AG04449 (cell line): ENCODE results near the gene PRMT9.

Experiments
- CTCF ChIA-PET: fragments of 350-600 bp; formaldehyde crosslinking; extraction: SDS; loops from one replicate; lab custom pipeline; 2021; ENCODE audit warnings: antibody characterized with exemption; lab: Yijun Ruan, JAX
- POLR2A ChIA-PET: fragments of 400-600, 350-600 bp; formaldehyde crosslinking; extraction: SDS; loops from one replicate; lab custom pipeline; 2020; ENCODE audit warnings: antibody characterized with exemption, inconsistent platforms; lab: Yijun Ruan, JAX
- DNase-seq: peaks from one replicate; pipeline ENCODE4 v3.0.0-alpha.2; 2010; ENCODE audit warnings: low read depth, low spot score
- H3K4me3 ChIP-seq: 2 replicates; pipeline ENCODE4 v1.5.1; 2011; ENCODE audit warnings: low read depth, mild to moderate bottlenecking, control low read depth, low read length
- TF ChIP-seq, protein P1 (sequence below): IDR thresholded peaks from one replicate; pipeline ENCODE4 v1.5.1; 2011; ENCODE audit warnings: mild to moderate bottlenecking, moderate library complexity, low read length, control low read depth, inconsistent platforms; ENCODE audit not compliant: insufficient read depth; ENCODE audit errors: missing control alignments

Gene PRMT9

DNA sequence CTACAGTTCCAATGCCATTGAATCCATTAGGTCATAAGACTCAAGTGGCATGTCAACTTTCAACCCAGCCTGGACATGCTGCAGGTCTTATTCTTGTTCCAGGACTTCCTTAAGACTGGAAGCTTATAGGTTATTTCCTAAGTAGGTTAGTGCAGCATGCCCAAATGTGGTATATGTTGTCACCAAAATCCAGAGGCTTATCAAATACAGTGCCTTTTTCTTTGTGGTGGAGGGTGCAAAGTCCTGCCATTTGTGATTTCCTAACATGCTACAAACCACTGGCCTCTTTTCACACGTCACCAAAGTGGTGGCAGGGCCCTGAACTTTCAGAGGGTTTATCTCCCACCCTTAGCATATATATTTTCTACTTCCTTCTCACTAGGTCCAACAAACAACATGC is 76.5 kb downstream of the PRMT9 start:
- no peak overlapping the region for H3K4me3 ChIP-seq
- no peak for DNase-seq
- CTCF ChIA-PET: interaction anchor here (1.2 to 2.6 kb wide), 2 partner anchors 101 to 259 kb away, joined by 3 to 18 read pairs; no protein-coding TSS in a partner anchor
- POLR2A ChIA-PET: no interaction called here
- TF ChIP-seq, protein P1, sequence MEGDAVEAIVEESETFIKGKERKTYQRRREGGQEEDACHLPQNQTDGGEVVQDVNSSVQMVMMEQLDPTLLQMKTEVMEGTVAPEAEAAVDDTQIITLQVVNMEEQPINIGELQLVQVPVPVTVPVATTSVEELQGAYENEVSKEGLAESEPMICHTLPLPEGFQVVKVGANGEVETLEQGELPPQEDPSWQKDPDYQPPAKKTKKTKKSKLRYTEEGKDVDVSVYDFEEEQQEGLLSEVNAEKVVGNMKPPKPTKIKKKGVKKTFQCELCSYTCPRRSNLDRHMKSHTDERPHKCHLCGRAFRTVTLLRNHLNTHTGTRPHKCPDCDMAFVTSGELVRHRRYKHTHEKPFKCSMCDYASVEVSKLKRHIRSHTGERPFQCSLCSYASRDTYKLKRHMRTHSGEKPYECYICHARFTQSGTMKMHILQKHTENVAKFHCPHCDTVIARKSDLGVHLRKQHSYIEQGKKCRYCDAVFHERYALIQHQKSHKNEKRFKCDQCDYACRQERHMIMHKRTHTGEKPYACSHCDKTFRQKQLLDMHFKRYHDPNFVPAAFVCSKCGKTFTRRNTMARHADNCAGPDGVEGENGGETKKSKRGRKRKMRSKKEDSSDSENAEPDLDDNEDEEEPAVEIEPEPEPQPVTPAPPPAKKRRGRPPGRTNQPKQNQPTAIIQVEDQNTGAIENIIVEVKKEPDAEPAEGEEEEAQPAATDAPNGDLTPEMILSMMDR: no peak

DNA sequence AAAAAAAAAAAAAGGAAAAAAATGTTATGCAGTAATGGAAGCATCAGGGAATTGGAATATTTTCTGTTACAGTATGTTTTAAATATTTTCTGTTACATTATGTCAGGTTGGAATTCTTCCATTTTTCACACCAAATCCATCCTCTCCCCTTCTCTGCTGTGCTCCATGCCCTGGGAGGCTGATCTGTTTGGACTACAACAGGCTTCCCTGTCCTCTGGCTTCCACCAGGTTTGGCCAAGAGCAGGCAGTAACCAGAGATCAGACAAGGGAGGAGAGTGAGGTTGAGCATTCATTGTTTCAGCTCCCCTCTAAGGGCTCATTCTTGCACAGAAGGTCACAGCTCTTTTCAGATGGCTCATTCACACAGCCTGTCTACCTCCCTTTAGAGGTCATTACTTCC is 78.5 kb downstream of the PRMT9 start:
- no peak overlapping the region for H3K4me3 ChIP-seq
- ChIA-PET CTCF (interaction anchor here (0.7 to 1.0 kb wide), 3 partner anchors 10 to 444 kb away, joined by 3 to 7 read pairs (median 3); no protein-coding TSS in a partner anchor), POLR2A (interaction anchor here (0.9 kb wide), 1 partner anchor 11 kb away, joined by 5 read pairs; no protein-coding TSS in a partner anchor)
- DNase-seq: no peak
- TF ChIP-seq, protein P1: no peak

DNA sequence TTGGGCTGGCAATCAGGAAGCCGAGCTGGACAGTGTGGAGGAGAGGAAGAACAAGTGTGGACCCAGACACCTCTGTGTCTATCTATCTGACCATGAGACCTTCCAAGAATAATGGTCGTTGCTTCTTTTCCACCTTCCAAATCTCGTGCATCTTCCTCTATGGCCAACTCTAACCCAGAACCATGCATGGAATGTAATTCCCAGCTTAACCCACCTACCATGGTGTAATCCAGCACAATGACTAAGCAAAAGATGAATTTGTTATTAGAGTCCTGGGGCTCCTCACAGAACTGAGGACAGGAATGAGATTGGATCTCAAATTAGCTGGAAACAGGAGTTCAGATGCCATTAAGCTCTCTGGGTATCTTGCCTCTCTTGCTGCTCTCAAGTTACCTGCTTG is 84.2 kb downstream of the PRMT9 start:
- POLR2A ChIA-PET: interaction anchor here (0.6 to 1.1 kb wide), 4 partner anchors 15 to 496 kb away, joined by 3 to 4 read pairs (median 3); partner anchors contain the start of gene TMEM184C
- no peak overlapping the region for H3K4me3 ChIP-seq
- CTCF ChIA-PET: interaction anchor here (1.3 to 3.4 kb wide), 7 partner anchors 10 to 581 kb away, joined by 3 to 27 read pairs (median 7); no protein-coding TSS in a partner anchor
- DNase-seq: no peak
- TF ChIP-seq, protein P1: no peak

DNA sequence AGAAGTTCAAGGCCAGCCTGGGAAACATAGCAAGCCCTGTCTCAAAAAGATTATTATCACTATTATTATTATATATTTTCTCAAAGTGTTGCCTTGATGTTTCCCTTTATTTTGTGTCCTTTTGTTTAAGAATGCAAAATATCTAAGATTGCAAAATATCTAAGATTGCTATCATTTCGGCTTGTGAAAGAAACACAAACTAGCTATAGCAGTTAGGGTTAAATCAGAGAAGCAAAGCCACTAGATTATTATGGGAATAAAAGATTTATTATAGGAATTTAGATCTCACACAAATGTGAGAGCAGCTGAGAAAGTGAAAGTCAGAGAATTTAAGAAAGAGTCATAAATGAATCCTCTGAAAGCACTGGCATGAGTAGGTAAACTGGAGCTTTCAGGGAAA is 84.8 kb downstream of the PRMT9 start:
- CTCF ChIA-PET: interaction anchor here (1.3 to 3.9 kb wide), 7 partner anchors 10 to 580 kb away, joined by 3 to 27 read pairs (median 11); no protein-coding TSS in a partner anchor
- TF ChIP-seq, protein P1: no peak
- H3K4me3 ChIP-seq: no peak overlapping the region
- no peak for DNase-seq
- POLR2A ChIA-PET: interaction anchor here (0.6 to 1.1 kb wide), 3 partner anchors 16 to 29 kb away, joined by 3 to 4 read pairs (median 3); partner anchors contain the start of gene TMEM184C

DNA sequence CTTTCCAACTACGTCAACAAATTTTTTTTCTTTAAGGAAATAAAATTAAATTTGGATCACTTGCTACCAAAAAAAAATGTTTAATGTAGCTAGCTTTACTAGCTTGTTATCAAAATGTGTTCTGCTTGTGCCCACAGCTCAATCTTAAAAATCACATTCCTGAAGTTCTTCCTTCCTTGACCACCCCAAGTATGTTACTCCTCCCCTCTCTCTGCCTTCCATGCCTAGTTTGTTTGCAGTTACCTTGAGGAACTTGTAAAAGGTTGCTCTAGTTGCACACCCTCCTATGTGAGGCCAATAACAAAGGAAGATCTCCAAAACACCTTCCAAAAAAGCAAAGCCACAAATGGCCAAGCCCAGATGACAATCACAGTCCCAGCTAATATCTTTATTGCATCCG is 86.4 kb downstream of the PRMT9 start:
- no peak overlapping the region for H3K4me3 ChIP-seq
- CTCF ChIA-PET: interaction anchor here (1.2 to 7.1 kb wide), 9 partner anchors 9 to 492 kb away, joined by 3 to 130 read pairs (median 5); no protein-coding TSS in a partner anchor
- POLR2A ChIA-PET: no interaction called here
- DNase-seq: no peak
- TF ChIP-seq, protein P1: no peak

DNA sequence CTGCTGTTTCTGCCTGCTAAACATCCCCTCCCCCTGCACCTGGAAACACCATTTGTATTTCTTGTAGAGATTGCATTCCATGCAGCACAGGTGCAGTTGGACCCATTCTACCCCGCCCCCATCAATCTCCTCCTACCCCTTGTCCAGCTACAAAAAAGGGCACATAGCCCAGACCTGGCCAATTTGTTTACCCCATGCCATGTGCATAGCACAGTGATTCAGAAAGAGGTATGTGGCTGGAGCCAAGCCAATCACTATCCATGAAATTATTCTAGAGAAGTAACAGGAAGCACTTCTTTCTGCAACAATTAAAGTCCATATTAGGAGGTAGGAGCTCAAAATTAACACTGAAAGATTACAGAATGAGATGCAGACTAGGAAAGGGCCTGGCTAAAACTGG is 87.0 kb downstream of the PRMT9 start:
- no peak for DNase-seq
- POLR2A ChIA-PET: no interaction called here
- TF ChIP-seq, protein P1: no peak
- no peak overlapping the region for H3K4me3 ChIP-seq
- CTCF ChIA-PET: interaction anchor here (1.2 to 7.1 kb wide), 11 partner anchors 9 to 492 kb away, joined by 3 to 130 read pairs (median 5); no protein-coding TSS in a partner anchor
